Activated naive CD8-positive, alpha-beta T cell treated with anti-CD3 and anti-CD28 coated beads, Interleukin-2, amount 50 U/mL, for 24 hours (primary cell): Measurements from ENCODE around the gene DDHD1.

Source experiments
- ATAC-seq: fragments of 150-1000 bp; cut with Tn5 transposase; one replicate; pipeline ENCODE4 v1.10.0; 2021
- DNase-seq: peaks from one replicate; pipeline ENCODE4 v3.0.0; 2021
- H3K27ac Mint-ChIP-seq: one replicate; pipeline ENCODE4 v1.8.0; 2021; ENCODE audit warnings: mild to moderate bottlenecking, mixed read lengths
- H3K27me3 Mint-ChIP-seq: one replicate; pipeline ENCODE4 v1.8.0; 2021; ENCODE audit warnings: mixed read lengths
- H3K36me3 Mint-ChIP-seq: one replicate; pipeline ENCODE4 v1.8.0; 2021; ENCODE audit warnings: low read depth, mixed read lengths
- H3K4me1 Mint-ChIP-seq: one replicate; pipeline ENCODE4 v1.8.0; 2021; ENCODE audit warnings: mixed read lengths
- H3K4me3 Mint-ChIP-seq: one replicate; pipeline ENCODE4 v1.8.0; 2021; ENCODE audit warnings: mild to moderate bottlenecking, moderate library complexity, mixed read lengths
- H3K9me3 Mint-ChIP-seq: one replicate; pipeline ENCODE4 v1.8.0; 2021; ENCODE audit warnings: mixed read lengths

DDHD1 gene

GRCh38 chr14:53174918-53175317, 21.8 kb upstream of the DDHD1 start:
- no peak for DNase-seq
- ATAC-seq: no peak
- H3K9me3 Mint-ChIP-seq: no peaks in the 10 kb centered on the region
- no peaks in the 10 kb centered on the region for H3K27me3 Mint-ChIP-seq
- no peak overlapping the region for H3K27ac Mint-ChIP-seq
- no peak overlapping the region for H3K4me3 Mint-ChIP-seq
- H3K4me1 Mint-ChIP-seq: peaks cover 1% of the 10 kb centered on the region
- no peaks in the 10 kb centered on the region for H3K36me3 Mint-ChIP-seq

DNA sequence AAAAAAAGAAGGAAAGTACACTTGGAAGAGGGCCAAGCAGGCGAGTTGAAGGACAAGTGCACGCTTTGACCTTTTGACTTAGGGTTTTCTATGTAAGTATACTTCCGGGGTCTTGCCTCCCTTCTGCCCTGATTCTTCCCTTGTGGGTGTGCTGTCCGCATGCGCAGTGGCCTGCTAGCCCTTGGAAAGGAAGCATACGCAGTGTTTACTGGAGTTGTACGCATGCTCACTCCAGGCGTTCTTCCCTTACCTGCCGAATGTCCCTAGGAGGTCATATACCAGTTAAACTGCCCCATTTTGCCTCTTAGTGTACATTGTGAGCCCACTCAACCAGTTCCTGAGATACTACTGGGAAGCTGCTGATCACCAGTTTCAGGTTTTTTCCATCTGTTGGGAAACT, 15.7 kb upstream of the DDHD1 start:
- Mint-ChIP-seq H3K4me3 (no peak overlapping the region), H3K9me3 (no peaks in the 10 kb centered on the region), H3K4me1 (no peaks in the 10 kb centered on the region), H3K27ac (no peak overlapping the region), H3K36me3 (no peaks in the 10 kb centered on the region), H3K27me3 (no peaks in the 10 kb centered on the region)
- ATAC-seq (no peak), DNase-seq (no peak)

GRCh38 chr14:53167602-53168328, 14.6 kb upstream of the DDHD1 start:
- ATAC-seq (no peak), DNase-seq (no peak)
- H3K27me3 Mint-ChIP-seq: no peaks in the 10 kb centered on the region
- H3K4me3 Mint-ChIP-seq: no peak overlapping the region
- no peaks in the 10 kb centered on the region for H3K4me1 Mint-ChIP-seq
- no peaks in the 10 kb centered on the region for H3K36me3 Mint-ChIP-seq
- H3K27ac Mint-ChIP-seq: no peak overlapping the region
- H3K9me3 Mint-ChIP-seq: peaks cover 3% of the 10 kb centered on the region

GRCh38 chr14:53161758-53162435, 8.8 kb upstream of the DDHD1 start:
- Mint-ChIP-seq H3K36me3 (no peaks in the 10 kb centered on the region), H3K9me3 (peaks cover 3% of the 10 kb centered on the region), H3K4me3 (no peak overlapping the region), H3K27me3 (no peaks in the 10 kb centered on the region), H3K27ac (no peak overlapping the region), H3K4me1 (peaks cover 2% of the 10 kb centered on the region)
- DNase-seq (no peak), ATAC-seq (no peak)

- H3K27ac Mint-ChIP-seq: no peak overlapping the region
- ATAC-seq: no peak
- H3K36me3 Mint-ChIP-seq: peaks cover 8% of the 10 kb centered on the region
Measured at GRCh38 chr14:53156238-53156637, 3.1 kb upstream of the DDHD1 start.

GRCh38 chr14:53153702-53154112, 584 bp upstream of the DDHD1 start:
- DNase-seq: no peak
- peaks cover 9% of the 10 kb centered on the region for H3K36me3 Mint-ChIP-seq
- H3K27me3 Mint-ChIP-seq: no peaks in the 10 kb centered on the region
- peak; percentile 14 for ATAC-seq
- peaks cover 36% of the 10 kb centered on the region for H3K4me1 Mint-ChIP-seq
- no peaks in the 10 kb centered on the region for H3K9me3 Mint-ChIP-seq
- H3K27ac Mint-ChIP-seq: peak overlapping the region; percentile 97
- H3K4me3 Mint-ChIP-seq: peak overlapping the region; percentile 100

More at GRCh38 chr14:53156238-53156637, 3.1 kb upstream of the DDHD1 start:
- Mint-ChIP-seq H3K27me3 (no peaks in the 10 kb centered on the region), H3K9me3 (no peaks in the 10 kb centered on the region), H3K4me1 (peaks cover 14% of the 10 kb centered on the region), H3K4me3 (no peak overlapping the region)
- DNase-seq: no peak

- Mint-ChIP-seq H3K4me1 (peaks cover 49% of the 10 kb centered on the region), H3K27me3 (no peaks in the 10 kb centered on the region), H3K4me3 (peak overlapping the region; percentile 100), H3K36me3 (peaks cover 11% of the 10 kb centered on the region), H3K9me3 (no peaks in the 10 kb centered on the region), H3K27ac (peak overlapping the region; percentile 97)
- DNase-seq (peak; percentile 70), ATAC-seq (peak; percentile 43)
Measured at GRCh38 chr14:53152184-53152886, 788 bp downstream of the DDHD1 start.

- Mint-ChIP-seq H3K4me3 (peak overlapping the region; percentile 100), H3K27ac (peak overlapping the region; percentile 97), H3K27me3 (no peaks in the 10 kb centered on the region), H3K36me3 (peaks cover 14% of the 10 kb centered on the region), H3K4me1 (peaks cover 56% of the 10 kb centered on the region), H3K9me3 (no peaks in the 10 kb centered on the region)
- peak; percentile 5 for ATAC-seq
- DNase-seq: peak; percentile 47
Measured at GRCh38 chr14:53151523-53152183, 1.5 kb downstream of the DDHD1 start.

DNA sequence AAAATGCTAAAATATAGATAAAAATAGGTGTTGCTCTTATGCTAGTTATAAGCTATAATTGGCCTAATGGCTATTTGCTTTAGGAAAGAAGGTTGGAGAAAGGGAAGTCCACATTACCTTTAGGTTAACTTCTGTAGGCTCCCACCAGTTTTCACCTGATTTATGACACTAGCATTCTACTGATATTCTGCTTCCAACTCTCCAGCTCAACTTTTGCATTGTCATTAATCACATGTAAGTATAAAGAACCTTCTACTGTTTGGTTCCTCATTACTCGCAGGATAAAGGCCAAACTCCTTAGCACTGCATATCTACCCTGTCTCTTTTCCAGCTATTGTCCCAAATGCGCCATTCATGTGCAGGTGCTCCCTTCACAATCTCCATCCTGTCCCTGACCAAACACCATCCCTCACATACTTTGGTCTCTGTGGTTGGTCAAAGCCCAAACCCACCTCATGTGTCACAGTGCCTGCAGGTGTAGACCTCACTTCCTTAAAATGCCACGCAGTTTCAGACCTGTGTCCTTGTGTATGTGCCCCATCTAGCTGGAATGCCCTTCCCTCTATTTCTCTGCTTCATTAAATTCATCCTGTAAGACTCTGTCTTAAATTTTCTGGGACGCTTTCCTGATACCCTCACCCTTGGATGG, 3.3 kb downstream of the DDHD1 start:
- H3K4me1 Mint-ChIP-seq: peaks cover 71% of the 10 kb centered on the region

DNA sequence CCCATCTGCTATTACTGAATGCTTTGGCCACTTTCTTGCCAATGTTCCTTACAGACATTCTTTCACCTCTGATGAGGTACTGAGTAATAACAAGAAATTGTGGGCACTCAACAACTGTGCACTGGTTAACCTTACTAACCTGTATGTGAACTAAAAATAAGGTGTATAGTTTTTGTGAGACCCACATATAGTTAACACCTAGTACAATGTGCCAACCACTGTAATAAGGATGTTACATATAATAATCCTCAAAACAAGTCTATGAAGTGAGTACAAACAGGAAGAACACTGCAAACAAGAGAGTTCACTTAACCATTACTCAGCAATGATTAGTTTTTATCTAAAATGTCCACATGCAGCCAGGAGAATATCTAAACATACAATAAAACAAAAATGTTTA, 4.5 kb downstream of the DDHD1 start:
- H3K9me3 Mint-ChIP-seq: no peaks in the 10 kb centered on the region
- H3K27ac Mint-ChIP-seq: peak overlapping the region; percentile 30
- H3K27me3 Mint-ChIP-seq: no peaks in the 10 kb centered on the region
- peaks cover 25% of the 10 kb centered on the region for H3K36me3 Mint-ChIP-seq
- H3K4me1 Mint-ChIP-seq: peaks cover 73% of the 10 kb centered on the region
- H3K4me3 Mint-ChIP-seq: peak overlapping the region; percentile 62
- DNase-seq (no peak), ATAC-seq (peak; percentile 13)

More for the DNA sequence above, 3.3 kb downstream of the DDHD1 start:
- Mint-ChIP-seq H3K27me3 (no peaks in the 10 kb centered on the region), H3K27ac (no peak overlapping the region), H3K9me3 (no peaks in the 10 kb centered on the region), H3K36me3 (peaks cover 18% of the 10 kb centered on the region), H3K4me3 (peak overlapping the region; percentile 100)
- no peak for DNase-seq
- no peak for ATAC-seq

- H3K4me1 Mint-ChIP-seq: peaks cover 76% of the 10 kb centered on the region
Measured at GRCh38 chr14:53147893-53148292, 5.2 kb downstream of the DDHD1 start.

DNA sequence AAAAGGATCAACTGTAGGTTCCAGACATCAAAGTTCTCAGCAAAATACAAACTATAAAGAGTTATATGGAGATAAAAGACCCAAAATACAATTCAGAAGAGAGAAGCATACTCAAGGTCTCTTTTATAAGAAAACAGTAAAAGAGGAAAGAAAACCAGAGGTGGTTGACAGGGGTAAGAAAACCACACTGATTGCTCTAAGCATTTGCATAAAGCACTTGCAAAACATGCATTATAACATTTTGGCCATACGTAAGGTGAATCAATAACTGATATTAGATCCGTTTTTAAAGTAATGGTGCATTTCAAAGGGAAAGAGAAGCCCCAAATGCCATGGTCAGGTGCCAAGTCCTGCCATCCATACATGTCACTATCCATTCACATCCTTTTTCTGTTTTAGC, 5.9 kb downstream of the DDHD1 start:
- peaks cover 38% of the 10 kb centered on the region for H3K36me3 Mint-ChIP-seq
- H3K27me3 Mint-ChIP-seq: no peaks in the 10 kb centered on the region
- H3K27ac Mint-ChIP-seq: no peak overlapping the region
- DNase-seq: no peak
- no peak overlapping the region for H3K4me3 Mint-ChIP-seq
- H3K4me1 Mint-ChIP-seq: peaks cover 79% of the 10 kb centered on the region
- no peak for ATAC-seq
- peaks cover 7% of the 10 kb centered on the region for H3K9me3 Mint-ChIP-seq

More at GRCh38 chr14:53147893-53148292, 5.2 kb downstream of the DDHD1 start:
- Mint-ChIP-seq H3K9me3 (peaks cover 3% of the 10 kb centered on the region), H3K36me3 (peaks cover 32% of the 10 kb centered on the region), H3K4me3 (peak overlapping the region; percentile 19), H3K27me3 (no peaks in the 10 kb centered on the region), H3K27ac (no peak overlapping the region)
- no peak for DNase-seq
- no peak for ATAC-seq

- no peak for DNase-seq
- H3K27me3 Mint-ChIP-seq: no peaks in the 10 kb centered on the region
- H3K27ac Mint-ChIP-seq: no peak overlapping the region
- H3K4me1 Mint-ChIP-seq: peaks cover 79% of the 10 kb centered on the region
- ATAC-seq: no peak
- H3K36me3 Mint-ChIP-seq: peaks cover 39% of the 10 kb centered on the region
- H3K4me3 Mint-ChIP-seq: no peak overlapping the region
- H3K9me3 Mint-ChIP-seq: peaks cover 11% of the 10 kb centered on the region
Measured at GRCh38 chr14:53146739-53147138, 6.4 kb downstream of the DDHD1 start.

DNA sequence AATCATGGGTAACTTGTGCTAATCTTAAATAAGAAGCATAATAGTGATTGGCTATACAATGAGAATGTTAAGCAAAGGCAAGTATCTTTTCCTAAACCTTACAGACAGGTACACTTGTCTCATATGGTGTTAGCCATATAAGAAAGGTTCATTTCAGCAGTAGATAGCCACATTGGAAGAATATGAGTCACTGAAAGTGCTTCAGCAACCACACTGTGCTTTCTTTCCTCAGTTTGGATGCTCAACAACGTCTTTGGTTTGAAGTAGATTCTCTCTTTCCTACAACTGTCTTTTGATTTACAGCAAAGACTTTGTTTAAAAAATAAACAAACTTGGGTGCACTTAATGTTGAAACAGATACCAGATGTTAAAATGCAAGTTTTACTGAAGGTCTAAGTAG, 8.9 kb downstream of the DDHD1 start:
- no peak overlapping the region for H3K4me3 Mint-ChIP-seq
- ATAC-seq: peak; percentile 96

More for the DNA sequence above, 8.9 kb downstream of the DDHD1 start:
- H3K4me1 Mint-ChIP-seq: peaks cover 68% of the 10 kb centered on the region
- DNase-seq: no peak
- peak overlapping the region; percentile 54 for H3K27ac Mint-ChIP-seq
- no peaks in the 10 kb centered on the region for H3K27me3 Mint-ChIP-seq
- H3K36me3 Mint-ChIP-seq: peaks cover 63% of the 10 kb centered on the region
- peaks cover 29% of the 10 kb centered on the region for H3K9me3 Mint-ChIP-seq
